Liver (tissue), 9 donors: Measurements from ENCODE around the gene CHD9NB. TPM values are rescaled to one million over a fixed set of nuclear protein-coding genes. Genes with fewer than 3 reads are reported as not detected.
A peak's percentile ranks its signal among the peaks of the same experiment; 100 is the strongest.

Experiments
- DNase-seq: peaks from one replicate; pipeline ENCODE4 v3.0.0-alpha.2; 2017; ENCODE audit warnings: low spot score
- H3K27ac ChIP-seq, 2 donors: one replicate each; pipeline ENCODE4 v1.7.0; 2013; ENCODE audit warnings: inconsistent platforms in 2 of 2, low read length in 2 of 2, control low read depth in 1 of 2, low read depth in 1 of 2, mild to moderate bottlenecking in 1 of 2
- H3K27me3 ChIP-seq, 4 donors: one replicate each; pipeline versions ENCODE4 v1.6.1 to v1.7.0; 2013; ENCODE audit warnings: low read length in 3 of 4, inconsistent platforms in 1 of 4, mild to moderate bottlenecking in 1 of 4, moderate library complexity in 1 of 4; ENCODE audit not compliant: control insufficient read depth in 4 of 4, insufficient read depth in 4 of 4
- H3K36me3 ChIP-seq, 4 donors: one replicate each; pipeline versions ENCODE4 v1.6.1 to v1.7.0; 2013; ENCODE audit warnings: low read length in 3 of 4, mild to moderate bottlenecking in 3 of 4, low read depth in 1 of 4, moderate library complexity in 1 of 4; ENCODE audit not compliant: control insufficient read depth in 4 of 4, insufficient read depth in 3 of 4
- H3K4me1 ChIP-seq, 4 donors: one replicate each; pipeline versions ENCODE4 v1.6.1 to v1.7.0; 2013; ENCODE audit warnings: low read length in 3 of 4, mild to moderate bottlenecking in 3 of 4, moderate library complexity in 1 of 4; ENCODE audit not compliant: control insufficient read depth in 4 of 4, insufficient read depth in 4 of 4
- H3K4me3 ChIP-seq, 3 donors: one replicate each; pipeline versions ENCODE4 v1.6.1 to v1.7.0; 2013; ENCODE audit warnings: low read length in 3 of 3, control low read depth in 1 of 3, low read depth in 1 of 3, mild to moderate bottlenecking in 1 of 3
- H3K9ac ChIP-seq, 2 donors: one replicate each; pipeline ENCODE4 v1.7.0; 2013; ENCODE audit warnings: low read length in 2 of 2, mild to moderate bottlenecking in 2 of 2, moderate library complexity in 2 of 2, control low read depth in 1 of 2, low read depth in 1 of 2
- H3K9me3 ChIP-seq, 4 donors: one replicate each; pipeline versions ENCODE4 v1.6.1 to v1.7.0; 2013; ENCODE audit warnings: low read length in 3 of 4; ENCODE audit not compliant: control insufficient read depth in 4 of 4
- EGR1 ChIP-seq, 2 donors: IDR thresholded peaks; 2 replicates each; pipeline ENCODE4 v1.6.1; 2016 to 2018; ENCODE audit warnings: antibody characterized with exemption in 2 of 2, low read depth in 2 of 2
- FOXA1 ChIP-seq: IDR thresholded peaks from 2 replicates; pipeline ENCODE4 v1.6.1; 2016; ENCODE audit warnings: antibody characterized with exemption
- FOXA2 ChIP-seq: IDR thresholded peaks from 2 replicates; pipeline ENCODE4 v1.6.1; 2016; ENCODE audit warnings: antibody characterized with exemption
- GABPA ChIP-seq, 2 donors: IDR thresholded peaks in 1 of 2; conservative IDR thresholded peaks in 1 of 2; 2 replicates each; pipeline ENCODE4 v1.6.1; 2016; ENCODE audit warnings: antibody characterized with exemption in 2 of 2, mild to moderate bottlenecking in 1 of 2, moderate library complexity in 1 of 2
- HNF4A ChIP-seq, 2 donors: conservative IDR thresholded peaks; 2 replicates each; pipeline ENCODE4 v1.6.1; 2016; ENCODE audit warnings: antibody characterized with exemption in 2 of 2, mild to moderate bottlenecking in 2 of 2
- JUND ChIP-seq, 2 donors: IDR thresholded peaks; 2 replicates each; pipeline ENCODE4 v1.6.1; 2016; ENCODE audit warnings: antibody characterized with exemption in 2 of 2
- MAX ChIP-seq: IDR thresholded peaks from 2 replicates; pipeline ENCODE4 v1.6.1; 2016; ENCODE audit warnings: antibody characterized with exemption
- RAD21 ChIP-seq, 2 donors: IDR thresholded peaks; 2 replicates each; pipeline ENCODE4 v1.6.1; 2016; ENCODE audit warnings: antibody characterized with exemption in 2 of 2, mild to moderate bottlenecking in 2 of 2
- RXRA ChIP-seq, 2 donors: IDR thresholded peaks; 2 replicates each; pipeline ENCODE4 v1.6.1; 2017 to 2018; ENCODE audit warnings: antibody characterized with exemption in 2 of 2, mild to moderate bottlenecking in 1 of 2
- SP1 ChIP-seq: IDR thresholded peaks from 2 replicates; pipeline ENCODE4 v1.6.1; 2018; ENCODE audit warnings: antibody characterized with exemption, mild to moderate bottlenecking
- TAF1 ChIP-seq: conservative IDR thresholded peaks from 2 replicates; pipeline ENCODE4 v1.6.1; 2016; ENCODE audit warnings: antibody characterized with exemption, mild to moderate bottlenecking
- WGBS: extraction: QIAGEN DNeasy Blood & Tissue Kit; methylation state at CpG from one replicate; pipeline ENCODE4 v1.1.7; 2013; 5-methylcytosine and 5-hydroxymethylcytosine counted together
- polyA plus RNA-seq, 2 donors: library from polyadenylated mRNA; stranded (reverse) in 1 of 2; unstranded in 1 of 2; fragments of 200-250 nt in 1 of 2; fragments of >200 nt in 1 of 2; fragmentation: Nextera tagmentation in 1 of 2; extraction: Ambion mirVana in 1 of 2; gene quantifications; one replicate each; pipeline versions ENCODE4 v1.2.1 to v1.2.3, GENCODE V29; 2013 to 2015
- total RNA-seq, 2 donors: library from RNA; depleted of rRNA; stranded (reverse); fragments of >200 nt; gene quantifications; one replicate each; pipeline ENCODE4 v1.2.3, GENCODE V29; 2014
- TF ChIP-seq, protein P1 (sequence below): fragments of 150-350 bp; IDR thresholded peaks from 2 replicates; pipeline ENCODE4 v1.5.1; 2017; ENCODE audit warnings: improper control_type of control experiment, low read depth, low read length; ENCODE audit not compliant: missing input control
- TF ChIP-seq, protein P2 (sequence below): IDR thresholded peaks from 2 replicates; pipeline ENCODE4 v1.6.1; 2016; ENCODE audit warnings: antibody characterized with exemption
- donor health status: healthy.
- donor health status: healthy.
- donor health status: healthy.
- donor health status: healthy.
- donor health status: healthy.

Gene CHD9NB
- total and polyA plus RNA-seq, 4 donors: 0.05 to 0.42 (median 0.18) TPM; not detected in 1

GRCh38 chr16:53043986-53044601, 8.6 kb downstream of the CHD9NB start:
- H3K27me3 ChIP-seq: no peaks in the 10 kb centered on the region
- no peaks in the 10 kb centered on the region for H3K36me3 ChIP-seq
- H3K9ac ChIP-seq: no peak overlapping the region
- no peak overlapping the region for H3K4me3 ChIP-seq
- no peak for DNase-seq
- peaks cover 0 to 9% (median 9%) of the 10 kb centered on the region in 4 donors for H3K4me1 ChIP-seq
- H3K27ac ChIP-seq: no peak overlapping the region
- TF ChIP-seq SP1 (peak; percentile 10), GABPA (IDR thresholded peaks at IDR 0.05 in 1 of 2, conservative IDR thresholded peaks at IDR 0.05 in 1 of 2) (no peak)
- no peaks in the 10 kb centered on the region for H3K9me3 ChIP-seq
- 54% methylated on average over 11 of the region's 11 CpGs for WGBS

DNA sequence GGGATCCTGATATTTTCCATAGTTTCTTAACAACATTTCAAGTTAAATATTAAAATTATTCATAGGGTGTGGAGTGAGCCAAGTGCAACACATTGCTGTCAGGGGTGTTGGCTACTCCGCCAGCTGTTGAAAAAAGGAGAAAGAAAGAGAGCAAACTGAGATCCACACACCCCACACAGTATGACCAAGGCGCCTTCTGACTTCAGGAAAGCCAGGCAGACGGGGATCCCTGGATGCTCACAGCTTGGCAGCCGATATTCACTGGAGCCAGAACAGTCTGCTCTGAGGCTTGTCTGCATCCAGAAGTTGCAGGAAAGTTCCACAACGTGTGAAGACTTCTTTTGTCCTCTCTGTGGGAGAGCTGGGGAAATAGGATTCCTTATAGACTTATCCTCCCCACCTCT, 9.3 kb downstream of the CHD9NB start:
- Histone ChIP-seq H3K27ac (no peak overlapping the region), H3K4me1 (peaks cover 0 to 7% (median 3%) of the 10 kb centered on the region in 4 donors), H3K9ac (no peak overlapping the region), H3K9me3 (no peaks in the 10 kb centered on the region), H3K36me3 (no peaks in the 10 kb centered on the region), H3K4me3 (no peak overlapping the region), H3K27me3 (no peaks in the 10 kb centered on the region)
- DNase-seq: no peak
- 70% methylated on average over 5 of the region's 5 CpGs for WGBS
- no peak for TF ChIP-seq RAD21 (IDR thresholded peaks at IDR 0.05)
- no peak for TF ChIP-seq HNF4A (conservative IDR thresholded peaks at IDR 0.05)
- TF ChIP-seq MAX: no peak
- TF ChIP-seq EGR1 (IDR thresholded peaks at IDR 0.05; ENCODE audit: low read depth in 2 of 2): no peak

- no peaks in the 10 kb centered on the region for H3K36me3 ChIP-seq
- no peaks in the 10 kb centered on the region for H3K9me3 ChIP-seq
- no peak for DNase-seq
- TF ChIP-seq SP1 (no peak), FOXA1 (no peak), JUND (IDR thresholded peaks at IDR 0.05) (no peak), EGR1 (IDR thresholded peaks at IDR 0.05; ENCODE audit: low read depth in 2 of 2) (no peak), RXRA (IDR thresholded peaks at IDR 0.05) (no peak), RAD21 (IDR thresholded peaks at IDR 0.05) (no peak), HNF4A (conservative IDR thresholded peaks at IDR 0.05) (no peak), TAF1 (no peak), GABPA (IDR thresholded peaks at IDR 0.05 in 1 of 2, conservative IDR thresholded peaks at IDR 0.05 in 1 of 2) (no peak), FOXA2 (no peak)
- TF ChIP-seq, protein P1, sequence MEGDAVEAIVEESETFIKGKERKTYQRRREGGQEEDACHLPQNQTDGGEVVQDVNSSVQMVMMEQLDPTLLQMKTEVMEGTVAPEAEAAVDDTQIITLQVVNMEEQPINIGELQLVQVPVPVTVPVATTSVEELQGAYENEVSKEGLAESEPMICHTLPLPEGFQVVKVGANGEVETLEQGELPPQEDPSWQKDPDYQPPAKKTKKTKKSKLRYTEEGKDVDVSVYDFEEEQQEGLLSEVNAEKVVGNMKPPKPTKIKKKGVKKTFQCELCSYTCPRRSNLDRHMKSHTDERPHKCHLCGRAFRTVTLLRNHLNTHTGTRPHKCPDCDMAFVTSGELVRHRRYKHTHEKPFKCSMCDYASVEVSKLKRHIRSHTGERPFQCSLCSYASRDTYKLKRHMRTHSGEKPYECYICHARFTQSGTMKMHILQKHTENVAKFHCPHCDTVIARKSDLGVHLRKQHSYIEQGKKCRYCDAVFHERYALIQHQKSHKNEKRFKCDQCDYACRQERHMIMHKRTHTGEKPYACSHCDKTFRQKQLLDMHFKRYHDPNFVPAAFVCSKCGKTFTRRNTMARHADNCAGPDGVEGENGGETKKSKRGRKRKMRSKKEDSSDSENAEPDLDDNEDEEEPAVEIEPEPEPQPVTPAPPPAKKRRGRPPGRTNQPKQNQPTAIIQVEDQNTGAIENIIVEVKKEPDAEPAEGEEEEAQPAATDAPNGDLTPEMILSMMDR: no peak
- TF ChIP-seq, protein P2, sequence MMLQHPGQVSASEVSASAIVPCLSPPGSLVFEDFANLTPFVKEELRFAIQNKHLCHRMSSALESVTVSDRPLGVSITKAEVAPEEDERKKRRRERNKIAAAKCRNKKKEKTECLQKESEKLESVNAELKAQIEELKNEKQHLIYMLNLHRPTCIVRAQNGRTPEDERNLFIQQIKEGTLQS: no peak
- no peak overlapping the region for H3K4me3 ChIP-seq
- no peak overlapping the region for H3K27ac ChIP-seq
- WGBS: 78% methylated on average over 5 of the region's 5 CpGs
- H3K27me3 ChIP-seq: no peaks in the 10 kb centered on the region
- H3K4me1 ChIP-seq: peaks cover 0 to 4% (median 0%) of the 10 kb centered on the region in 4 donors
- no peak overlapping the region for H3K9ac ChIP-seq
Measured at GRCh38 chr16:53042235-53042701, 10.4 kb downstream of the CHD9NB start.
